Measurements from ENCODE around the gene CPA3.

- no peak for TF ChIP-seq TIGD3 (CRISPR knock-in tag; IDR thresholded peaks at IDR 0.05; ENCODE audit: borderline replicate concordance)
- no peak for TF ChIP-seq ZNF10 (CRISPR knock-in tag; IDR thresholded peaks at IDR 0.05; ENCODE audit: borderline replicate concordance, low read depth)
- no peak for TF ChIP-seq YY1 (IDR thresholded peaks at IDR 0.05; ENCODE audit: insufficient read depth, insufficient replicate concordance, low read depth, low read length)
Measured at GRCh38 chr3:148878095-148878494, 13.0 kb downstream of the CPA3 start.

All from HepG2 (cell line).